H9 (cell line): ENCODE data around the gene MACROD1. TPM values are rescaled to one million over a fixed set of nuclear protein-coding genes. Genes with fewer than 3 reads are reported as not detected.

Source experiments
- DNase-seq: peaks from one replicate; pipeline ENCODE4 v3.0.0-alpha.2; 2017
- H2AFZ ChIP-seq: one replicate; pipeline ENCODE4 v1.6.1; 2013; ENCODE audit warnings: mild to moderate bottlenecking, low read length, control low read depth, moderate library complexity
- H2AK5ac ChIP-seq: 2 replicates; pipeline ENCODE4 v1.6.1; 2013; ENCODE audit warnings: low read length, control low read depth, mixed read lengths; ENCODE audit not compliant: insufficient read length
- H2BK120ac ChIP-seq: one replicate; pipeline ENCODE4 v1.6.1; 2013; ENCODE audit warnings: low read depth, mild to moderate bottlenecking, low read length, control low read depth, inconsistent platforms; ENCODE audit not compliant: poor library complexity, severe bottlenecking
- H2BK12ac ChIP-seq: 2 replicates; pipeline ENCODE4 v1.6.1; 2013; ENCODE audit warnings: low read length, control low read depth, mixed read lengths, low read depth; ENCODE audit not compliant: insufficient read length
- H2BK15ac ChIP-seq: 2 replicates; pipeline ENCODE4 v1.6.1; 2013; ENCODE audit warnings: low read depth, low read length, control low read depth
- H2BK20ac ChIP-seq: one replicate; pipeline ENCODE4 v1.6.1; 2013; ENCODE audit warnings: low read depth, mild to moderate bottlenecking, low read length, control low read depth, inconsistent platforms; ENCODE audit not compliant: poor library complexity, severe bottlenecking
- H2BK5ac ChIP-seq: 2 replicates; pipeline ENCODE4 v1.6.1; 2013; ENCODE audit warnings: low read length, control low read depth, mixed read lengths; ENCODE audit not compliant: insufficient read length
- H3K14ac ChIP-seq: 2 replicates; pipeline ENCODE4 v1.6.1; 2013; ENCODE audit warnings: low read length, control low read depth; ENCODE audit not compliant: insufficient read depth
- H3K18ac ChIP-seq: 2 replicates; pipeline ENCODE4 v1.6.1; 2013; ENCODE audit warnings: low read depth, mild to moderate bottlenecking, mixed read lengths, low read length, control low read depth; ENCODE audit not compliant: insufficient read length
- H3K23ac ChIP-seq: 2 replicates; pipeline ENCODE4 v1.6.1; 2013; ENCODE audit warnings: low read length, control low read depth, mixed read lengths, low read depth; ENCODE audit not compliant: insufficient read length
- H3K23me2 ChIP-seq: 2 replicates; pipeline ENCODE4 v1.6.1; 2013; ENCODE audit warnings: low read depth, mild to moderate bottlenecking, mixed read lengths, low read length, control low read depth; ENCODE audit not compliant: insufficient read length, poor library complexity, severe bottlenecking
- H3K27ac ChIP-seq: 2 replicates; pipeline ENCODE4 v1.5.1; 2013; ENCODE audit warnings: low read length, control low read depth, mixed read lengths, low read depth; ENCODE audit not compliant: insufficient read length
- H3K27me3 ChIP-seq: 2 replicates; pipeline ENCODE4 v1.6.1; 2013; ENCODE audit warnings: low read length, control low read depth, inconsistent platforms; ENCODE audit not compliant: insufficient read depth
- H3K4ac ChIP-seq: 2 replicates; pipeline ENCODE4 v1.6.1; 2013; ENCODE audit warnings: low read depth, mild to moderate bottlenecking, control low read depth, inconsistent platforms, low read length, moderate library complexity
- H3K4me1 ChIP-seq: 2 replicates; pipeline ENCODE4 v1.6.1; 2013; ENCODE audit warnings: low read length, control low read depth, inconsistent platforms; ENCODE audit not compliant: insufficient read depth
- H3K4me2 ChIP-seq: 2 replicates; pipeline ENCODE4 v1.6.1; 2013; ENCODE audit warnings: low read length, control low read depth, mixed read lengths; ENCODE audit not compliant: insufficient read length, insufficient read depth
- H3K56ac ChIP-seq: 2 replicates; pipeline ENCODE4 v1.6.1; 2013; ENCODE audit warnings: low read depth, mild to moderate bottlenecking, mixed read lengths, low read length, control low read depth; ENCODE audit not compliant: insufficient read length
- H3K79me1 ChIP-seq: 2 replicates; pipeline ENCODE4 v1.6.1; 2013; ENCODE audit warnings: low read depth, mild to moderate bottlenecking, moderate library complexity, low read length, control low read depth, inconsistent platforms; ENCODE audit not compliant: insufficient read depth, poor library complexity, severe bottlenecking
- H3K79me2 ChIP-seq: 2 replicates; pipeline ENCODE4 v1.6.1; 2013; ENCODE audit warnings: low read length, control low read depth, inconsistent platforms; ENCODE audit not compliant: insufficient read depth
- H3K9ac ChIP-seq: 2 replicates; pipeline ENCODE4 v1.6.1; 2013; ENCODE audit warnings: low read length, control low read depth, mixed read lengths; ENCODE audit not compliant: insufficient read length; ENCODE audit errors: extremely low read depth
- H3K9me3 ChIP-seq: one replicate; pipeline ENCODE4 v1.6.1; 2013; ENCODE audit warnings: low read depth, low read length, inconsistent platforms; ENCODE audit not compliant: control insufficient read depth
- H3T11ph ChIP-seq: one replicate; pipeline ENCODE4 v1.6.1; 2013; ENCODE audit warnings: mild to moderate bottlenecking, low read length, control low read depth, inconsistent platforms
- H4K20me1 ChIP-seq: one replicate; pipeline ENCODE4 v1.6.1; 2013; ENCODE audit not compliant: control insufficient read depth, insufficient read length, insufficient read depth
- H4K5ac ChIP-seq: 2 replicates; pipeline ENCODE4 v1.6.1; 2013; ENCODE audit warnings: low read depth, mild to moderate bottlenecking, mixed read lengths, low read length, control low read depth; ENCODE audit not compliant: insufficient read length
- H4K8ac ChIP-seq: replicated peaks from 2 replicates; pipeline ENCODE4 v1.6.1; 2013; ENCODE audit warnings: low read length, control low read depth, mixed read lengths, low read depth; ENCODE audit not compliant: insufficient read length
- H4K91ac ChIP-seq: 2 replicates; pipeline ENCODE4 v1.6.1; 2013; ENCODE audit warnings: low read depth, mild to moderate bottlenecking, moderate library complexity, mixed read lengths, low read length, control low read depth; ENCODE audit not compliant: insufficient read length
- H3K27ac Mint-ChIP-seq, 3 experiments: 2 replicates in 2 of 3; 3 replicates in 1 of 3; pipeline ENCODE4 v1.8.0; 2020 to 2021; ENCODE audit warnings: mixed read lengths in 3 of 3, mild to moderate bottlenecking in 1 of 3, moderate library complexity in 1 of 3
- H3K27me3 Mint-ChIP-seq: 2 replicates; pipeline ENCODE4 v1.8.0; 2021; ENCODE audit warnings: low read depth, mild to moderate bottlenecking, moderate library complexity, mixed read lengths
- H3K36me3 Mint-ChIP-seq, 3 experiments: 2 replicates in 2 of 3; 3 replicates in 1 of 3; pipeline ENCODE4 v1.8.0; 2020 to 2021; ENCODE audit warnings: low read depth in 3 of 3, mixed read lengths in 3 of 3; ENCODE audit not compliant: insufficient read depth in 1 of 3
- H3K4me1 Mint-ChIP-seq, 2 experiments: 2 replicates each; pipeline ENCODE4 v1.8.0; 2020; ENCODE audit warnings: mixed read lengths in 2 of 2
- H3K4me3 Mint-ChIP-seq, 2 experiments: 2 replicates in 1 of 2; 3 replicates in 1 of 2; pipeline ENCODE4 v1.8.0; 2020 to 2021; ENCODE audit warnings: mild to moderate bottlenecking in 2 of 2, mixed read lengths in 2 of 2, moderate library complexity in 1 of 2
- H3K9me3 Mint-ChIP-seq, 2 experiments: 2 replicates in 1 of 2; 3 replicates in 1 of 2; pipeline ENCODE4 v1.8.0; 2020; ENCODE audit warnings: mild to moderate bottlenecking in 2 of 2, mixed read lengths in 2 of 2, moderate library complexity in 1 of 2
- CTCF ChIP-seq: fragments of 200-600 bp; sonication (generic); conservative IDR thresholded peaks from 3 replicates; pipeline ENCODE4 v1.8.0; 2021; ENCODE audit warnings: antibody characterized with exemption, mild to moderate bottlenecking
- WGBS: extraction: QIAGEN DNeasy Blood & Tissue Kit; methylation state at CpG from one replicate; pipeline ENCODE4 v1.1.7; 2013; ENCODE audit warnings: missing lambda C conversion rate, low lambda C conversion rate, mixed read lengths; ENCODE audit not compliant: insufficient read length; ENCODE audit errors: extremely low coverage; 5-methylcytosine and 5-hydroxymethylcytosine counted together
- total RNA-seq: library from RNA; stranded (reverse); gene quantifications from 2 replicates; pipeline ENCODE4 v1.2.1, GENCODE V29; 2021

Gene MACROD1
- total RNA-seq, 1 experiment from 2014 or later = 21.2 TPM

GRCh38 chr11:64183890-64184289, 18.0 kb upstream of the MACROD1 start:
- TF ChIP-seq CTCF = no peak
- no peak overlapping the region for H2BK120ac ChIP-seq
- H3K4me1 ChIP-seq = peaks cover 4% of the 10 kb centered on the region; the same call in 1 of the 2 replicates
- H3K79me1 ChIP-seq = peaks cover 2% of the 10 kb centered on the region
- H2AK5ac ChIP-seq = no peak overlapping the region
- H2BK5ac ChIP-seq = no peak overlapping the region
- H2AFZ ChIP-seq = no peak overlapping the region
- H3K4me2 ChIP-seq = no peak overlapping the region
- H4K91ac ChIP-seq = no peak overlapping the region
- H3K9ac ChIP-seq = no peak overlapping the region
- peaks cover 0 to 2% of the 10 kb centered on the region in 2 experiments; a peak in 2 of 5 replicates for H3K9me3 Mint-ChIP-seq
- H3K4me1 Mint-ChIP-seq = peaks cover 16 to 26% of the 10 kb centered on the region in 2 experiments
- peaks cover 21 to 25% (median 23%) of the 10 kb centered on the region in 3 experiments for H3K36me3 Mint-ChIP-seq
- H3K27me3 ChIP-seq = no peaks in the 10 kb centered on the region; the same call in 1 of the 2 replicates
- 0 out of 2 replicates have a peak, but pooled peaks cover 11% of the 10 kb centered on the region for H3K79me2 ChIP-seq
- no peak overlapping the region for H3T11ph ChIP-seq
- no peak overlapping the region for H2BK15ac ChIP-seq
- H3K14ac ChIP-seq = no peak overlapping the region
- peak overlapping the region in 1 of 2 experiments; percentile 36; a peak in 4 of 5 replicates for H3K4me3 Mint-ChIP-seq
- DNase-seq = no peak
- H3K23ac ChIP-seq = no peak overlapping the region
- no peaks in the 10 kb centered on the region for H3K9me3 ChIP-seq
- no peak overlapping the region for H4K5ac ChIP-seq
- no peaks in the 10 kb centered on the region; the same call in 1 of the 2 replicates for H3K27me3 Mint-ChIP-seq
- peaks cover 3% of the 10 kb centered on the region for H4K20me1 ChIP-seq
- H2BK20ac ChIP-seq = no peak overlapping the region
- H3K18ac ChIP-seq = no peak overlapping the region
- peaks cover 8% of the 10 kb centered on the region for H3K23me2 ChIP-seq
- H3K56ac ChIP-seq = no peak overlapping the region
- no peak overlapping the region for H4K8ac ChIP-seq
- H3K27ac Mint-ChIP-seq = no peak overlapping the region; a peak in 2 of 7 replicates
- no peak overlapping the region for H2BK12ac ChIP-seq
- H3K4ac ChIP-seq = no peak overlapping the region
- no peak overlapping the region for H3K27ac ChIP-seq
- no CpG with 5 or more reads among the region's 7 CpGs for WGBS
